GM12873 (cell line): ENCODE data around the gene EEF1AKMT3.

Experiments used
- TF ChIP-seq, protein P1 (sequence below): IDR thresholded peaks from 2 replicates; pipeline ENCODE4 v1.5.1; 2012; ENCODE audit warnings: low read depth, mild to moderate bottlenecking, moderate library complexity, low read length, control low read depth; ENCODE audit not compliant: insufficient read depth; ENCODE audit errors: missing control alignments

EEF1AKMT3 gene

DNA sequence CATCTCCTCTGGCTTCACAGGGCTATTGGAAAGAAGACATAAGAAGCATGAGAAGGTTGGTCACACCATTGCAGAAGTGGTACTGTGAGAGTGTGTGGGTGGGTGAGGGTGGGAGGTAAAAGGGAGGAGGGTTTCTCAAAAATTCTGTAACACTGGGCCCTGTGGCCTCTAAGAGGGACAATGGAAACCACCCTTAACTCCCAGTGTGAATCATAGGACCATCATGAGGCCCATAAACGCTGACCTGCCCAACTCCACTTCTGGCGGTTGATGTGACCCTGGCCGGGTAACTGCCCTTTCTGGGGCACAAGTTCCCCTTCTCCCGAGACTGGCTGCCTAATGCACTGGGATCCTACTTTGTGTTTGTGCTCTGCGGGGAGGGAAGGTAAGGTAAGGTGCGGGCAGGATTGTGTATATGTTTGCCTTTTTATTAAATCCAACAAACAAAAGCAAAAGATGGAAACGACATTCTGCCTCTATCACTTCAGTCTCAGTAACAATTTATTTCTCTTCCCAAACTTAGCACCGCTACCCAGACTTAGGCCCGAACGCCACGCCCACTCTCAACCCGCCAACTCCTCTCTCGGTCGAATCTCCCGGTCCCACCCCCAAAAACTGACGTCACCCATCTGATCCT, 1.1 kb upstream of the EEF1AKMT3 start:
- TF ChIP-seq, protein P1, sequence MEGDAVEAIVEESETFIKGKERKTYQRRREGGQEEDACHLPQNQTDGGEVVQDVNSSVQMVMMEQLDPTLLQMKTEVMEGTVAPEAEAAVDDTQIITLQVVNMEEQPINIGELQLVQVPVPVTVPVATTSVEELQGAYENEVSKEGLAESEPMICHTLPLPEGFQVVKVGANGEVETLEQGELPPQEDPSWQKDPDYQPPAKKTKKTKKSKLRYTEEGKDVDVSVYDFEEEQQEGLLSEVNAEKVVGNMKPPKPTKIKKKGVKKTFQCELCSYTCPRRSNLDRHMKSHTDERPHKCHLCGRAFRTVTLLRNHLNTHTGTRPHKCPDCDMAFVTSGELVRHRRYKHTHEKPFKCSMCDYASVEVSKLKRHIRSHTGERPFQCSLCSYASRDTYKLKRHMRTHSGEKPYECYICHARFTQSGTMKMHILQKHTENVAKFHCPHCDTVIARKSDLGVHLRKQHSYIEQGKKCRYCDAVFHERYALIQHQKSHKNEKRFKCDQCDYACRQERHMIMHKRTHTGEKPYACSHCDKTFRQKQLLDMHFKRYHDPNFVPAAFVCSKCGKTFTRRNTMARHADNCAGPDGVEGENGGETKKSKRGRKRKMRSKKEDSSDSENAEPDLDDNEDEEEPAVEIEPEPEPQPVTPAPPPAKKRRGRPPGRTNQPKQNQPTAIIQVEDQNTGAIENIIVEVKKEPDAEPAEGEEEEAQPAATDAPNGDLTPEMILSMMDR, result no peak

DNA sequence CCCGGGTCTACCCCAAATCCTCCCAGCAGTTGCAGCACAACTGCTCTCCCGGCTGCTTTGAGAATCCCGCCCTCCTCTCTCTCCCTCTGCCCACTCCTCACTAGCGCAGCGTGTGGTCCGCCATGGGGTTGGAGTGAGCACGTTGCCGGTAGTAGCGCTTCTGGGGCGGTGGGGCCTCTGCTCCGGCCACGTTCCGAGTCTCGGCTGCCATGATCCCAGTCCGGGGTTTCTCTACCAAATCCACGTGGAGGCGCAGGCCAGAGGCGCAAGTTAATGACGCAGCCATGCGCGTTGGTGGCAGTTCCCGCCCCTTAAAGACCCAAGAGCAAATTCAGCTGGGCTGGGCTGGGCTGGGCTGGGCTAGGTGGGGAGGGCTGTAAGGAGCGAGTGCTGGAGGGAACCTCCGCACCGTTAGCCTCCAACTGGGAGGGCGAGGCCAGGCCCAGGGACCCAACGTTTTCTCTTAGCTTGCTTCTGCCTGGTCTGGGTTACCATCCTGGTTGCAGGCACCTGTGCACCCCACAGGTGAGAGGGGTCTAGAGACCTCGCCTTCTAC, 463 bp upstream of the EEF1AKMT3 start, which contains the start of gene METTL1:
TSS of gene METTL1 (minus strand) at position 233 of the 556 bp plus-strand sequence. CDS start at position 211, 22 bp downstream.
- TF ChIP-seq, protein P1, result no peak

DNA sequence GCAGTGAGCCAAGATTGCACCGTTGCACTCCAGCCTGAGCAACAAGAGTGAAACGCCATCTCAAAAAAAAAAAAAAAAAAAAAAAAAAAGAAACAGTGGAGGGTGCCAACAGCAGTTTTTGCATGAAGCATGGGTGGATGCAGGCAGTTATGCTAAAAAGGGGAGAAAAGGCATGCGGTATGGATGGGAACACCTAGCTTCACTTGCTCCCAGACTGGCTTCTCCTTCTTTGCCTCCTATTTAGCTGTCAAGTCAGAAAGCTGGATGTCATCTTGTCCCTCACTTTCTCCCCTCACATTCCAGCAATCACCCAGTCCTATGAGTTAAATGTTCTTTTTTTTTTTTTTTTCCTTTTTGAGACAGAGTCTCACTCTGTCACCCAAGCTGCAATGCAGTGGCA, 2.6 kb downstream of the EEF1AKMT3 start:
- TF ChIP-seq, protein P1, result no peak

DNA sequence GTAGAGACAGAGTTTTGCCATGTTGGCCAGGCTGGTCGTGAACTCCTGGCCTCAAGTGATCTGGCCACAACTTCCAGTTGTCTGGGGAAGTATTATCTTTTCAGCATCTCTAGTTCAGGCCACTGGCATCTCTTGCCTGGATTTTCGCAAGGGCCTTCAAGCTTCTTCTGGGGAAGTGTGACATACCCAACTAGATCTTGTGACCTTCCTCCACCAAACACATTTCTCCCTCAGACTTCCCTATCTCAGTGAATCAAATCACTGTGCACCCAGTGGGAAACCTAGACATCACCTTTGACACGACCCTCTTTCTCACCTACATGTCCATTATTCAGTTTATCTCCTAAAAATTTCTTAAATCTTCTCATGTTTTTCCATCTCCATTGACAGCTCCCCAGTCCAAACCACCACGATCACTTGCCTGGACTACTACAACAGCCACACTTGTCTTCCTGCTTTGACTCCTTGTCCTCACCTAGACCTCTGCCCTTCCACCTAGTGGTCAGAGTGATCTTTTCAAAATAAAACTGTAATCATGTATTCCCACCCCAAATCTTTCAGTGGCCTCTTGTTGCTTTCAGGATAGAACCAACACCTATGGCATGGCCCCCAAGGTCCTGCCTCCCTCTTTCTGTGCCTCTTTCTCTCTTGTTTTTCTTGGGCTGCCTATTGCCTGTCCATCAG, 3.3 kb downstream of the EEF1AKMT3 start:
- TF ChIP-seq, protein P1, result peak; percentile 32

DNA sequence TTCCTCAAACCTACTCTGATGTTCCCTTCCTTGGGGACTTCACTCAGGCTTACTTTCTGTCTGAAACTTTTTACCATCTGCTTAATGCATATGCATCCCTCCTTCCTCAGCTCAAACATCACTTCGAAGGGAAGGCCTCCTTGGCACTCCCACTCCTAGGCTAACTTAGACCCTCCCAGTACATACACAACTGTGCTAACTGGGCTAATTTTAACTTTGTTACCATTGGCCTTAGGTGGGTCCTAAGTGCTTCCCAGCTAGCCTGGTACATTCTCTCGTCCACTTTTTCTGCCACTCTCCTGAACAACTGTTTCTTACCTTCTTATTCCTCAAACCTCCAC, 3.8 kb downstream of the EEF1AKMT3 start:
- TF ChIP-seq, protein P1, result no peak

DNA sequence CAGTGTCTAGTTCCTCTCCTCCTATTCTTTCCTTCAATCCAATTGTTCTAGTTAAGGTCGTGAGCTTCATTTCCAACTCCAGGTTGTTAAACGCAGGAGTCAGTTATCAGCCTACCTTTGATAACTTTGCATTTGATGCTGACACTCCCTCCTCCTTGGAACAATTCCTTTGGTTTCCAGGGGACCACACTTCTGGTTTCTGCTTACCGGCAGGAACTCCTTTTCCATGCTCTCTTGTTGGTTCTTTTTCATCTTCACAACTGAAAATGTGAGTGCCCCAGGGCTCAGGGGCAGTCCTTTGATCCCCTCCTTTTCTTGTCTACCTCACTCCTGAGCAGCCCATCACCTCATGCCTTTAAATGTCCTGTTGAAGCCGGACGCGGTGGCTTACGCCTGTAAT, 5.0 kb downstream of the EEF1AKMT3 start:
- TF ChIP-seq, protein P1, result no peak

DNA sequence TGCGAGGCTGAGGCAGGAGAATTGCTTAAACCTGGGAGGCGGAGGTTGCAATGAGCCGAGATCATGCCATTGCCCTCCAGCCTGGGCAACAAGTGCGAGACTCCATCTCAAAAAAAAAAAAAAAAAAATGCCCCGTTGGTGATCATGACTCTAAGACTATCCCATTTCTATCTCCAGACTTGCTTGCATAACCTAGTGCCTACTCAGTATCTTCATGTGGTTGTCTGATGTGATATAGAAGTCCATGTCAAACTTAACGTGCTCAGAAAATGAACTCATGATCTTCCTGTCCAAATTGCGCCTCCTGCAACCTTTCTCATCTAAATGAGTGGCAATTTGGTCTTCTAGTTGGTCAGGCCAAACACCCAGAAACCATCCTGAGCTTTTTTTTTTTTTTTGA, 5.5 kb downstream of the EEF1AKMT3 start:
- TF ChIP-seq, protein P1, result no peak
